Liver (tissue), 3 donors: ENCODE data around the gene NRG3.

ENCODE experiments used
- HNF4A ChIP-seq, 2 donors: conservative IDR thresholded peaks; 2 replicates each; pipeline ENCODE4 v1.6.1; 2016; ENCODE audit warnings: antibody characterized with exemption in 2 of 2, mild to moderate bottlenecking in 2 of 2
- SP1 ChIP-seq: IDR thresholded peaks from 2 replicates; pipeline ENCODE4 v1.6.1; 2018; ENCODE audit warnings: antibody characterized with exemption, mild to moderate bottlenecking
- TAF1 ChIP-seq: conservative IDR thresholded peaks from 2 replicates; pipeline ENCODE4 v1.6.1; 2016; ENCODE audit warnings: antibody characterized with exemption, mild to moderate bottlenecking
- TF ChIP-seq, protein P1 (sequence below): IDR thresholded peaks from 2 replicates; pipeline ENCODE4 v1.6.1; 2016; ENCODE audit warnings: antibody characterized with exemption
- TF ChIP-seq, protein P2 (sequence below): fragments of 150-350 bp; IDR thresholded peaks from 2 replicates; pipeline ENCODE4 v1.5.1; 2017; ENCODE audit warnings: improper control_type of control experiment, low read depth, low read length; ENCODE audit not compliant: missing input control
- TF ChIP-seq, protein P3 (sequence below): IDR thresholded peaks from 2 replicates; pipeline ENCODE4 v1.6.1; 2016; ENCODE audit warnings: antibody characterized with exemption
- donor health status: healthy.
- donor health status: healthy.

DNA sequence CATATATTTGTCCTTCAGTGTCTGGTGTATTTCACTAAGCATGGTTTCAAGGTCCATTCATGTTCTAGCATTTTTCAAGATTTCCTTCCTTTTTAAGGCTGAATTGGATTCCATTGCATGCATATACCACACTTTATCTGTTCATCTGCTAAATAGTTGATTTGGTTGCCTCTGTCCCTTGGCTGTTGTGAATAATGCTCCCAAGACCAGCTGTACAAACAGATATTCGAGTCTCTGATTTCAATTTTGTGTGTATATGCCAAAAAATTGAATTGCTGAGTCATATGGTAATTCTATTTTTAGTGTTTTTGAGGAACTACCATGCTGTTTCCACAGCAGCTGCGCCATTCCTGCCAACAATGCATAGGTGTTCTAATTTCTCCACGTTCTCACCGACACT is 216.4 kb downstream of the NRG3 start:
- TF ChIP-seq HNF4A (conservative IDR thresholded peaks at IDR 0.05) (no peak), TAF1 (no peak), SP1 (no peak)
- TF ChIP-seq, protein P1, sequence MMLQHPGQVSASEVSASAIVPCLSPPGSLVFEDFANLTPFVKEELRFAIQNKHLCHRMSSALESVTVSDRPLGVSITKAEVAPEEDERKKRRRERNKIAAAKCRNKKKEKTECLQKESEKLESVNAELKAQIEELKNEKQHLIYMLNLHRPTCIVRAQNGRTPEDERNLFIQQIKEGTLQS: no peak
- TF ChIP-seq, protein P2, sequence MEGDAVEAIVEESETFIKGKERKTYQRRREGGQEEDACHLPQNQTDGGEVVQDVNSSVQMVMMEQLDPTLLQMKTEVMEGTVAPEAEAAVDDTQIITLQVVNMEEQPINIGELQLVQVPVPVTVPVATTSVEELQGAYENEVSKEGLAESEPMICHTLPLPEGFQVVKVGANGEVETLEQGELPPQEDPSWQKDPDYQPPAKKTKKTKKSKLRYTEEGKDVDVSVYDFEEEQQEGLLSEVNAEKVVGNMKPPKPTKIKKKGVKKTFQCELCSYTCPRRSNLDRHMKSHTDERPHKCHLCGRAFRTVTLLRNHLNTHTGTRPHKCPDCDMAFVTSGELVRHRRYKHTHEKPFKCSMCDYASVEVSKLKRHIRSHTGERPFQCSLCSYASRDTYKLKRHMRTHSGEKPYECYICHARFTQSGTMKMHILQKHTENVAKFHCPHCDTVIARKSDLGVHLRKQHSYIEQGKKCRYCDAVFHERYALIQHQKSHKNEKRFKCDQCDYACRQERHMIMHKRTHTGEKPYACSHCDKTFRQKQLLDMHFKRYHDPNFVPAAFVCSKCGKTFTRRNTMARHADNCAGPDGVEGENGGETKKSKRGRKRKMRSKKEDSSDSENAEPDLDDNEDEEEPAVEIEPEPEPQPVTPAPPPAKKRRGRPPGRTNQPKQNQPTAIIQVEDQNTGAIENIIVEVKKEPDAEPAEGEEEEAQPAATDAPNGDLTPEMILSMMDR: no peak
- TF ChIP-seq, protein P3, sequence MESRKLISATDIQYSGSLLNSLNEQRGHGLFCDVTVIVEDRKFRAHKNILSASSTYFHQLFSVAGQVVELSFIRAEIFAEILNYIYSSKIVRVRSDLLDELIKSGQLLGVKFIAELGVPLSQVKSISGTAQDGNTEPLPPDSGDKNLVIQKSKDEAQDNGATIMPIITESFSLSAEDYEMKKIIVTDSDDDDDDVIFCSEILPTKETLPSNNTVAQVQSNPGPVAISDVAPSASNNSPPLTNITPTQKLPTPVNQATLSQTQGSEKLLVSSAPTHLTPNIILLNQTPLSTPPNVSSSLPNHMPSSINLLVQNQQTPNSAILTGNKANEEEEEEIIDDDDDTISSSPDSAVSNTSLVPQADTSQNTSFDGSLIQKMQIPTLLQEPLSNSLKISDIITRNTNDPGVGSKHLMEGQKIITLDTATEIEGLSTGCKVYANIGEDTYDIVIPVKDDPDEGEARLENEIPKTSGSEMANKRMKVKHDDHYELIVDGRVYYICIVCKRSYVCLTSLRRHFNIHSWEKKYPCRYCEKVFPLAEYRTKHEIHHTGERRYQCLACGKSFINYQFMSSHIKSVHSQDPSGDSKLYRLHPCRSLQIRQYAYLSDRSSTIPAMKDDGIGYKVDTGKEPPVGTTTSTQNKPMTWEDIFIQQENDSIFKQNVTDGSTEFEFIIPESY: no peak
